H1 (cell line): ENCODE measurements around the gene UIMC1. TPM values are rescaled to one million over a fixed set of nuclear protein-coding genes. Genes with fewer than 3 reads are reported as not detected.

Experiments
- CTCF ChIA-PET: fragments of 300-600 bp; sonication (Branson Sonifier 250); formaldehyde crosslinking; loops from one replicate; lab custom pipeline; 2021; ENCODE audit not compliant: partially characterized antibody; lab: Charles Lee
- POLR2A ChIA-PET: fragments of 300-600 bp; sonication (Branson Sonifier 250); formaldehyde crosslinking; loops from one replicate; lab custom pipeline; 2021; ENCODE audit warnings: inconsistent platforms; ENCODE audit not compliant: partially characterized antibody; lab: Charles Lee
- DNase-seq, 2 experiments: peaks; one replicate each; pipeline versions ENCODE4 v3.0.0 to v3.0.0-alpha.2; 2010 to 2022; ENCODE audit warnings: low spot score in 2 of 2, low read depth in 1 of 2, mixed read lengths in 1 of 2
- FAIRE-seq: peaks from 2 replicates; lab custom pipeline; 2011; peaks lifted over from hg19 to GRCh38; lab: Jason Lieb, UNC
- H2AFZ ChIP-seq: 2 replicates; pipeline ENCODE4 v1.8.1; 2012; ENCODE audit warnings: low read length, inconsistent platforms
- H2AK5ac ChIP-seq: 2 replicates; pipeline ENCODE4 v1.6.1; 2013; ENCODE audit warnings: low read depth, low read length
- H2BK120ac ChIP-seq: replicated peaks from 2 replicates; pipeline ENCODE3; 2013; ENCODE audit warnings: low read depth, low read length, inconsistent platforms
- H2BK12ac ChIP-seq: 2 replicates; pipeline ENCODE4 v1.6.1; 2013; ENCODE audit warnings: low read depth, low read length
- H2BK15ac ChIP-seq: 2 replicates; pipeline ENCODE4 v1.6.1; 2013; ENCODE audit warnings: low read length
- H2BK20ac ChIP-seq: 2 replicates; pipeline ENCODE4 v1.6.1; 2013; ENCODE audit warnings: low read length
- H2BK5ac ChIP-seq: 2 replicates; pipeline ENCODE4 v1.6.1; 2013; ENCODE audit warnings: low read depth, low read length
- H3K14ac ChIP-seq: 2 replicates; pipeline ENCODE4 v1.6.1; 2013; ENCODE audit warnings: inconsistent platforms; ENCODE audit not compliant: insufficient read length
- H3K18ac ChIP-seq: 2 replicates; pipeline ENCODE4 v1.6.1; 2013; ENCODE audit warnings: low read length; ENCODE audit errors: extremely low read depth
- H3K23ac ChIP-seq: 2 replicates; pipeline ENCODE4 v1.6.1; 2013; ENCODE audit warnings: inconsistent platforms; ENCODE audit not compliant: insufficient read length
- H3K23me2 ChIP-seq: 2 replicates; pipeline ENCODE4 v1.6.1; 2013; ENCODE audit warnings: low read depth, low read length
- H3K27ac ChIP-seq: 2 replicates; pipeline ENCODE4 v1.6.1; 2011; ENCODE audit warnings: low read depth, low read length, inconsistent platforms
- H3K27me3 ChIP-seq, 4 experiments: replicated peaks in 1 of 4; 1 replicate in 1 of 4; 2 replicates in 3 of 4; pipeline versions ENCODE4 v1.6.1 to v1.8.1; 2011 to 2013; ENCODE audit warnings: low read length in 3 of 4, mild to moderate bottlenecking in 3 of 4, inconsistent platforms in 2 of 4, mixed read lengths in 2 of 4, moderate library complexity in 1 of 4; ENCODE audit not compliant: control insufficient read depth in 3 of 4, insufficient read depth in 3 of 4; ENCODE audit errors: extremely low read depth in 1 of 4
- H3K36me3 ChIP-seq, 4 experiments: 2 replicates each; pipeline versions ENCODE4 v1.6.1 to v1.8.1; 2011 to 2013; ENCODE audit warnings: mild to moderate bottlenecking in 4 of 4, low read length in 3 of 4, moderate library complexity in 2 of 4, control low read depth in 1 of 4, inconsistent platforms in 1 of 4; ENCODE audit not compliant: insufficient read depth in 4 of 4, control insufficient read depth in 2 of 4
- H3K4ac ChIP-seq: replicated peaks from 2 replicates; pipeline ENCODE3; 2013; ENCODE audit warnings: low read length, low read depth, mixed read lengths, inconsistent platforms; ENCODE audit not compliant: insufficient read length
- H3K4me1 ChIP-seq, 4 experiments: replicated peaks in 1 of 4; 1 replicate in 1 of 4; 2 replicates in 3 of 4; pipeline versions ENCODE4 v1.6.1 to v1.8.1; 2011 to 2013; ENCODE audit warnings: low read length in 3 of 4, inconsistent platforms in 2 of 4, mixed read lengths in 1 of 4; ENCODE audit not compliant: insufficient read depth in 4 of 4, control insufficient read depth in 3 of 4
- H3K4me2 ChIP-seq, 2 experiments: 2 replicates each; pipeline versions ENCODE4 v1.6.1 to v1.8.1; 2011 to 2013; ENCODE audit warnings: low read depth in 2 of 2, low read length in 2 of 2, control low read depth in 1 of 2, inconsistent platforms in 1 of 2, mild to moderate bottlenecking in 1 of 2; ENCODE audit not compliant: insufficient read depth in 1 of 2
- H3K4me3 ChIP-seq, 4 experiments: fragments of 200-600, 300-600 bp in 1 of 4; sonication (generic), shearing (Covaris generic), sonication (Bioruptor Twin) in 1 of 4; 2 replicates each; pipeline versions ENCODE4 v1.5.1 to v1.8.1; 2011 to 2016; ENCODE audit warnings: low read length in 4 of 4, low read depth in 3 of 4, control low read depth in 2 of 4, inconsistent platforms in 2 of 4, mild to moderate bottlenecking in 2 of 4, mixed read lengths in 1 of 4, moderate library complexity in 1 of 4; ENCODE audit not compliant: insufficient read depth in 2 of 4; ENCODE audit errors: extremely low read depth in 1 of 4
- H3K56ac ChIP-seq: replicated peaks from 2 replicates; pipeline ENCODE3; 2013; ENCODE audit warnings: low read depth, mild to moderate bottlenecking, mixed read lengths, low read length, inconsistent platforms; ENCODE audit not compliant: insufficient read length
- H3K79me1 ChIP-seq: 2 replicates; pipeline ENCODE4 v1.6.1; 2013; ENCODE audit warnings: low read depth, low read length, control low read depth
- H3K79me2 ChIP-seq, 2 experiments: 2 replicates each; pipeline versions ENCODE4 v1.6.1 to v1.8.1; 2012 to 2013; ENCODE audit warnings: low read length in 2 of 2, mild to moderate bottlenecking in 2 of 2, inconsistent platforms in 1 of 2; ENCODE audit not compliant: insufficient read depth in 2 of 2, control insufficient read depth in 1 of 2
- H3K9ac ChIP-seq, 4 experiments: replicated peaks in 1 of 4; 1 replicate in 1 of 4; 2 replicates in 3 of 4; pipeline versions ENCODE4 v1.6.1 to v1.8.1; 2011 to 2013; ENCODE audit warnings: low read depth in 3 of 4, low read length in 3 of 4, control low read depth in 2 of 4, mild to moderate bottlenecking in 2 of 4, moderate library complexity in 2 of 4, inconsistent platforms in 1 of 4; ENCODE audit errors: extremely low read depth in 1 of 4
- H3K9me3 ChIP-seq, 2 experiments: 2 replicates each; pipeline versions ENCODE4 v1.6.1 to v1.8.1; 2012 to 2013; ENCODE audit warnings: mild to moderate bottlenecking in 2 of 2, moderate library complexity in 2 of 2, control low read depth in 1 of 2, inconsistent platforms in 1 of 2, low read depth in 1 of 2, low read length in 1 of 2, mixed read lengths in 1 of 2; ENCODE audit not compliant: insufficient read depth in 2 of 2
- H4K20me1 ChIP-seq, 2 experiments: replicated peaks in 1 of 2; 2 replicates each; pipeline versions ENCODE3 to v1.8.1; 2011 to 2013; ENCODE audit warnings: inconsistent platforms in 2 of 2, low read length in 2 of 2, mild to moderate bottlenecking in 1 of 2; ENCODE audit not compliant: insufficient read depth in 2 of 2, control insufficient read depth in 1 of 2
- H4K5ac ChIP-seq: 2 replicates; pipeline ENCODE4 v1.6.1; 2013; ENCODE audit warnings: low read length, low read depth, mixed read lengths, inconsistent platforms; ENCODE audit not compliant: insufficient read length
- H4K8ac ChIP-seq: 2 replicates; pipeline ENCODE4 v1.8.0; 2013; ENCODE audit warnings: mild to moderate bottlenecking, moderate library complexity, low read length, inconsistent platforms; ENCODE audit not compliant: insufficient read depth; ENCODE audit errors: extremely low read depth
- H4K91ac ChIP-seq: replicated peaks from 2 replicates; pipeline ENCODE3; 2013; ENCODE audit warnings: low read length, mixed read lengths, inconsistent platforms; ENCODE audit not compliant: insufficient read length
- CHD2 ChIP-seq: IDR thresholded peaks from 2 replicates; pipeline ENCODE4 v1.6.1; 2012; ENCODE audit warnings: low read length, improper control_type of control experiment
- CTCF ChIP-seq, 3 experiments: IDR thresholded peaks; 1 replicate in 2 of 3; 2 replicates in 1 of 3; pipeline versions ENCODE4 v1.5.1 to v1.6.1; 2011; ENCODE audit warnings: low read length in 3 of 3, mild to moderate bottlenecking in 3 of 3, inconsistent platforms in 2 of 3, low read depth in 1 of 3, moderate library complexity in 1 of 3; ENCODE audit not compliant: insufficient read depth in 1 of 3; ENCODE audit errors: control extremely low read depth in 1 of 3
- E2F6 ChIP-seq: IDR thresholded peaks from 2 replicates; pipeline ENCODE4 v1.6.1; 2012; ENCODE audit warnings: inconsistent platforms
- WGBS, 2 experiments: shearing (Covaris generic) in 1 of 2; methylation state at CpG; one replicate each; pipeline versions ENCODE4 v1.1.6 to v1.1.7; 2013 to 2015; ENCODE audit warnings: low lambda C conversion rate in 2 of 2, mixed read lengths in 2 of 2, inconsistent platforms in 1 of 2, low coverage in 1 of 2, missing lambda C conversion rate in 1 of 2; ENCODE audit not compliant: insufficient replicate concordance in 2 of 2, insufficient coverage in 1 of 2, insufficient read length in 1 of 2; ENCODE audit errors: extremely low coverage in 1 of 2, missing lambda C conversion rate in 1 of 2; 5-methylcytosine and 5-hydroxymethylcytosine counted together
- polyA plus RNA-seq, 7 experiments: library from polyadenylated mRNA; depleted of rRNA in 3 of 7; stranded (reverse) in 5 of 7; unstranded in 2 of 7; fragments of >200 nt in 5 of 7; fragments of 200-250 nt in 2 of 7; gene quantifications; 1 replicate in 5 of 7; 2 replicates in 1 of 7; 4 replicates in 1 of 7; pipeline versions ENCODE4 v1.2.1 to v1.2.3, GENCODE V29; 2011 to 2013; ENCODE audit warnings: missing spikeins in 2 of 7, mixed read lengths in 2 of 7
- total RNA-seq: library from RNA; stranded (reverse); fragmentation: NEBNext Ultra II Directional; extraction: Animal tissue kit (Norgen Biotek cat#: 25700); gene quantifications from 2 replicates; pipeline ENCODE4 v1.2.1, GENCODE V29; 2021

Gene UIMC1
- total and polyA plus RNA-seq, 2 of the 8 experiments (the other 6 are each of a cell fraction or from before 2014, with no cell fraction given) = 12.8 to 43.7 TPM

GRCh38 chr5:177020033-177020432, 13.5 kb upstream of the UIMC1 start:
- H4K91ac ChIP-seq = no peak overlapping the region
- no peak overlapping the region for H3K4me3 ChIP-seq
- H3K9ac ChIP-seq = no peak overlapping the region
- peaks cover 0 to 14% of the 10 kb centered on the region in 2 experiments; a peak in 2 of 4 replicates for H3K79me2 ChIP-seq
- H2BK15ac ChIP-seq = no peak overlapping the region
- peaks cover 7% of the 10 kb centered on the region; the same call in 1 of the 2 replicates for H3K23me2 ChIP-seq
- ChIA-PET POLR2A (interaction anchor here (0.8 to 2.3 kb wide), 6 partner anchors 9 to 112 kb away, joined by 3 to 14 read pairs (median 6); partner anchors contain the start of genes NSD1 and UIMC1), CTCF (interaction anchor here (0.6 to 3.7 kb wide), 4 partner anchors 9 to 373 kb away, joined by 3 to 15 read pairs (median 5); no protein-coding TSS in a partner anchor)
- H3K4me2 ChIP-seq = no peak overlapping the region
- H3K27me3 ChIP-seq = no peaks in the 10 kb centered on the region
- H2AFZ ChIP-seq = no peak overlapping the region
- no peak overlapping the region for H2BK20ac ChIP-seq
- H2BK12ac ChIP-seq = no peak overlapping the region
- no peak overlapping the region for H4K8ac ChIP-seq
- H3K14ac ChIP-seq = no peak overlapping the region
- H3K4me1 ChIP-seq = peaks cover 0 to 4% (median 0%) of the 10 kb centered on the region in 4 experiments; a peak in 3 of 7 replicates
- no peak overlapping the region for H2AK5ac ChIP-seq
- 0 out of 2 replicates have a peak, but pooled peaks cover 4% of the 10 kb centered on the region for H3K79me1 ChIP-seq
- no peak overlapping the region for H2BK5ac ChIP-seq
- H3K56ac ChIP-seq = no peak overlapping the region
- TF ChIP-seq E2F6 (no peak), CHD2 (no peak), CTCF (IDR thresholded peaks at IDR 0.05; ENCODE audit: control extremely low read depth in 1 of 3, insufficient read depth in 1 of 3, low read depth in 1 of 3, low read length in 3 of 3) (no peak)
- H4K20me1 ChIP-seq = no peaks in the 10 kb centered on the region
- H3K18ac ChIP-seq = no peak overlapping the region
- FAIRE-seq (no peak), DNase-seq (no peak)
- WGBS, 2 experiments = 95% methylated on average over 2 of the region's 2 CpGs; no CpG with 5 or more reads in 1 of the 2 experiments
- H2BK120ac ChIP-seq = no peak overlapping the region
- H3K27ac ChIP-seq = no peak overlapping the region
- no peak overlapping the region for H4K5ac ChIP-seq
- no peak overlapping the region for H3K4ac ChIP-seq
- no peaks in the 10 kb centered on the region for H3K9me3 ChIP-seq
- H3K23ac ChIP-seq = no peak overlapping the region
- peaks cover 0 to 5% (median 2%) of the 10 kb centered on the region in 4 experiments; a peak in 1 of 8 replicates for H3K36me3 ChIP-seq
